ENCODE data around the gene NOX3. TPM values are rescaled to one million over a fixed set of nuclear protein-coding genes. Genes with fewer than 3 reads are reported as not detected.

The NOX3 gene
- total and polyA plus RNA-seq, 2 of the 8 experiments (the other 6 are each of a cell fraction or from before 2014, with no cell fraction given), result not detected

GRCh38 chr6:155352811-155353210 is 102.8 kb downstream of the NOX3 start:
- Histone ChIP-seq H2AK5ac (ENCODE audit: low read depth, low read length) (no peak overlapping the region), H4K91ac (replicated peaks; ENCODE audit: insufficient read length, low read length) (no peak overlapping the region), H3K79me2 (ENCODE audit: control insufficient read depth in 1 of 2, insufficient read depth in 2 of 2, low read length in 2 of 2) (no peaks in the 10 kb centered on the region), H3K27ac (ENCODE audit: low read depth, low read length) (no peak overlapping the region), H2BK12ac (ENCODE audit: low read depth, low read length) (no peak overlapping the region), H3K23me2 (ENCODE audit: low read depth, low read length) (no peaks in the 10 kb centered on the region), H3K27me3 (replicated peaks in 1 of 4; ENCODE audit: control insufficient read depth in 3 of 4, extremely low read depth in 1 of 4, insufficient read depth in 3 of 4, low read length in 3 of 4) (no peaks in the 10 kb centered on the region), H4K8ac (ENCODE audit: extremely low read depth, insufficient read depth, low read length) (no peak overlapping the region), H4K5ac (ENCODE audit: insufficient read length, low read depth, low read length) (no peak overlapping the region), H3K4ac (replicated peaks; ENCODE audit: insufficient read length, low read depth, low read length) (no peak overlapping the region), H2BK120ac (replicated peaks; ENCODE audit: low read depth, low read length) (no peak overlapping the region), H3K14ac (ENCODE audit: insufficient read length) (no peak overlapping the region), H3K4me3 (ENCODE audit: extremely low read depth in 1 of 4, insufficient read depth in 2 of 4, low read depth in 3 of 4, low read length in 4 of 4) (no peak overlapping the region), H3K4me1 (replicated peaks in 1 of 4; ENCODE audit: control insufficient read depth in 3 of 4, insufficient read depth in 4 of 4, low read length in 3 of 4) (no peaks in the 10 kb centered on the region), H3K36me3 (ENCODE audit: control insufficient read depth in 2 of 4, insufficient read depth in 4 of 4, low read length in 3 of 4) (no peaks in the 10 kb centered on the region), H3K18ac (ENCODE audit: extremely low read depth, low read length) (no peak overlapping the region), H3K4me2 (ENCODE audit: insufficient read depth in 1 of 2, low read depth in 2 of 2, low read length in 2 of 2) (no peak overlapping the region), H3K9ac (replicated peaks in 1 of 4; ENCODE audit: extremely low read depth in 1 of 4, low read depth in 3 of 4, low read length in 3 of 4) (no peak overlapping the region), H3K23ac (ENCODE audit: insufficient read length) (no peak overlapping the region), H2BK5ac (ENCODE audit: low read depth, low read length) (no peak overlapping the region), H2BK20ac (ENCODE audit: low read length) (no peak overlapping the region), H3K79me1 (ENCODE audit: low read depth, low read length) (no peaks in the 10 kb centered on the region), H2AFZ (ENCODE audit: low read length) (no peak overlapping the region), H3K9me3 (ENCODE audit: insufficient read depth in 2 of 2, low read depth in 1 of 2, low read length in 1 of 2) (no peaks in the 10 kb centered on the region), H4K20me1 (replicated peaks in 1 of 2; ENCODE audit: control insufficient read depth in 1 of 2, insufficient read depth in 2 of 2, low read length in 2 of 2) (no peaks in the 10 kb centered on the region), H3K56ac (replicated peaks; ENCODE audit: insufficient read length, low read depth, low read length) (no peak overlapping the region), H2BK15ac (ENCODE audit: low read length) (no peak overlapping the region)
- ChIA-PET CTCF (ENCODE audit: partially characterized antibody) (no interaction called here), POLR2A (ENCODE audit: partially characterized antibody) (no interaction called here)
- DNase-seq (ENCODE audit: low read depth in 1 of 2, low spot score in 2 of 2), result no peak
- no peak for TF ChIP-seq BRCA1 (IDR thresholded peaks at IDR 0.05; ENCODE audit: low read depth, low read length)
- TF ChIP-seq GABPA (IDR thresholded peaks at IDR 0.05; ENCODE audit: borderline replicate concordance, insufficient read depth, low read length), result no peak
- no peak for TF ChIP-seq CTBP2 (IDR thresholded peaks at IDR 0.05; ENCODE audit: borderline replicate concordance, insufficient read depth, insufficient read length, low read length)
- TF ChIP-seq EP300 (IDR thresholded peaks at IDR 0.05; ENCODE audit: borderline replicate concordance in 1 of 2, low read depth in 2 of 2, low read length in 2 of 2), result no peak
- no peak for TF ChIP-seq RXRA (IDR thresholded peaks at IDR 0.05; ENCODE audit: insufficient read depth, low read depth, low read length)
- TF ChIP-seq SIN3A (conservative IDR thresholded peaks at IDR 0.05 in 1 of 2, IDR thresholded peaks at IDR 0.05 in 1 of 2; ENCODE audit: low read depth in 1 of 2, low read length in 2 of 2), result no peak
- no peak for TF ChIP-seq ZNF274 (IDR thresholded peaks at IDR 0.05; ENCODE audit: borderline replicate concordance, extremely low read depth, low read length)
- TF ChIP-seq CEBPB (IDR thresholded peaks at IDR 0.05; ENCODE audit: low read depth, low read length), result no peak
- no peak for TF ChIP-seq RFX5 (IDR thresholded peaks at IDR 0.05; ENCODE audit: borderline replicate concordance, low read depth, low read length)
- TF ChIP-seq SIX5 (IDR thresholded peaks at IDR 0.05; ENCODE audit: low read depth, low read length), result no peak
- no peak for TF ChIP-seq POU5F1 (IDR thresholded peaks at IDR 0.05; ENCODE audit: low read depth, low read length)
- FAIRE-seq, result no peak
